RWPE2 (cell line): Measurements from ENCODE around the gene BOLL.
"Not testable (repeated sequence)": the region's sequence is repeated elsewhere in the genome, so short reads cannot be mapped to it uniquely, and the experiment has no call there.

Experiments used
- ATAC-seq: fragments of 200-7000 bp; cut with Tn5 transposase; 3 replicates; pipeline ENCODE4 v1.9.1; 2021; ENCODE audit warnings: low read depth
- DNase-seq: peaks from one replicate; pipeline ENCODE4 v3.0.0-alpha.2; 2020; ENCODE audit warnings: low spot score
- H3K27ac ChIP-seq: fragments of 450-650 bp; 2 replicates; pipeline ENCODE4 v1.5.1; 2017; ENCODE audit warnings: mild to moderate bottlenecking; ENCODE audit not compliant: poor library complexity, severe bottlenecking
- H3K27me3 ChIP-seq: fragments of 250-450 bp; sonication (Bioruptor Pico); 2 replicates; pipeline ENCODE4 v1.5.1; 2021; ENCODE audit warnings: mild to moderate bottlenecking, moderate library complexity; ENCODE audit not compliant: insufficient read depth, poor library complexity, severe bottlenecking
- H3K36me3 ChIP-seq: fragments of 250-450 bp; sonication (Bioruptor Pico); 2 replicates; pipeline ENCODE4 v1.5.1; 2020; ENCODE audit warnings: low read depth, mild to moderate bottlenecking, moderate library complexity
- H3K4me1 ChIP-seq: fragments of 250-450 bp; sonication (Bioruptor Pico); 2 replicates; pipeline ENCODE4 v1.5.1; 2021; ENCODE audit warnings: mild to moderate bottlenecking, moderate library complexity; ENCODE audit not compliant: insufficient read depth, poor library complexity, severe bottlenecking
- H3K4me3 ChIP-seq: fragments of 250-450 bp; sonication (Bioruptor Pico); 2 replicates; pipeline ENCODE4 v1.5.1; 2021; ENCODE audit warnings: mild to moderate bottlenecking, moderate library complexity; ENCODE audit not compliant: severe bottlenecking
- H3K9me3 ChIP-seq: fragments of 250-450 bp; sonication (Bioruptor Pico); 2 replicates; pipeline ENCODE4 v1.5.1; 2021; ENCODE audit warnings: mild to moderate bottlenecking, moderate library complexity; ENCODE audit not compliant: severe bottlenecking
- TF ChIP-seq, protein P1 (sequence below): fragments of 450-650 bp; IDR thresholded peaks from one replicate; pipeline ENCODE4 v1.5.1; 2017; ENCODE audit warnings: mild to moderate bottlenecking, moderate library complexity; ENCODE audit not compliant: poor library complexity, severe bottlenecking

BOLL gene

DNA sequence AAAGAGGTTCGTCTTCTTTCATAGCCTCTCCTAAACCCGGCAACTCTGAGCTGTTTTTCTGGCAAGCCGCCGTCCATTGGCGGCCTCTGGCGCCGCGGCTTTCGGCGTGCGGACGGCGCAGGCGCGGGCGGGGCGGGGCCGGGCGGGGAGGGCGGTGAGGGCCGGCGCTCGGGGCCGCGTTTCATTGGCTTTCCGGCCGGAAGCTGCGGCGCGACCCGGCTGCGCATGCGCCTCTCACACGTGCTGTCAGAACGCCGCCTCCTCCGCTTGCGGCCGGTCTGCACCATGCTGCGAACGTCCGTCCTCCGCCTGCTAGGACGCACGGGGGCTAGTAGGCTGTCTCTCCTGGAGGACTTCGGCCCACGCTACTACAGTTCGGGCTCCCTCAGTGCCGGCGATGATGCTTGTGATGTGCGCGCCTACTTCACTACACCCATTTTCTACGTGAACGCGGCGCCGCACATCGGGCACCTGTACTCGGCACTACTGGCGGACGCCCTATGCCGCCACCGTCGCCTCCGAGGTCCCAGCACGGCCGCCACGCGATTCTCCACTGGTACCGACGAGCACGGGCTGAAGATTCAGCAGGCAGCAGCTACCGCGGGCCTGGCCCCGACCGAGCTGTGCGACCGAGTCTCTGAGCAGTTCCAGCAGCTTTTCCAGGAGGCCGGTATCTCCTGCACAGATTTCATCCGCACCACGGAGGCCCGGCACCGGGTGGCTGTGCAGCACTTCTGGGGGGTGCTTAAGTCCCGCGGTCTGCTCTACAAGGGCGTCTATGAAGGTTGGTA is 79.8 kb downstream of the BOLL start, which contains the start of gene MARS2:
Gene MARS2 (plus strand): TSS at position 249 of the 791 bp plus-strand sequence. CDS start 37 bp downstream, at position 286.
- TF ChIP-seq, protein P1, sequence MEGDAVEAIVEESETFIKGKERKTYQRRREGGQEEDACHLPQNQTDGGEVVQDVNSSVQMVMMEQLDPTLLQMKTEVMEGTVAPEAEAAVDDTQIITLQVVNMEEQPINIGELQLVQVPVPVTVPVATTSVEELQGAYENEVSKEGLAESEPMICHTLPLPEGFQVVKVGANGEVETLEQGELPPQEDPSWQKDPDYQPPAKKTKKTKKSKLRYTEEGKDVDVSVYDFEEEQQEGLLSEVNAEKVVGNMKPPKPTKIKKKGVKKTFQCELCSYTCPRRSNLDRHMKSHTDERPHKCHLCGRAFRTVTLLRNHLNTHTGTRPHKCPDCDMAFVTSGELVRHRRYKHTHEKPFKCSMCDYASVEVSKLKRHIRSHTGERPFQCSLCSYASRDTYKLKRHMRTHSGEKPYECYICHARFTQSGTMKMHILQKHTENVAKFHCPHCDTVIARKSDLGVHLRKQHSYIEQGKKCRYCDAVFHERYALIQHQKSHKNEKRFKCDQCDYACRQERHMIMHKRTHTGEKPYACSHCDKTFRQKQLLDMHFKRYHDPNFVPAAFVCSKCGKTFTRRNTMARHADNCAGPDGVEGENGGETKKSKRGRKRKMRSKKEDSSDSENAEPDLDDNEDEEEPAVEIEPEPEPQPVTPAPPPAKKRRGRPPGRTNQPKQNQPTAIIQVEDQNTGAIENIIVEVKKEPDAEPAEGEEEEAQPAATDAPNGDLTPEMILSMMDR: peak; percentile 9
- Histone ChIP-seq H3K27ac (peak within 1 kb of the TSS; percentile 41), H3K9me3 (no peaks in the 10 kb centered on the region)

GRCh38 chr2:197704434-197705120 is 80.5 kb downstream of the BOLL start:
- peak; percentile 5; the same call in 2 of the 3 replicates for ATAC-seq

More for the DNA sequence above, 79.8 kb downstream of the BOLL start, which contains the start of gene MARS2:
- ATAC-seq (peak; percentile 70), DNase-seq (peak; percentile 85)
- no peaks in the 10 kb centered on the region for H3K27me3 ChIP-seq
- H3K36me3 ChIP-seq: peaks cover 25% of the 10 kb centered on the region
- peak within 1 kb of the TSS; percentile 72 for H3K4me3 ChIP-seq
- H3K4me1 ChIP-seq: peaks cover 20% of the 10 kb centered on the region

GRCh38 chr2:197700960-197701359 is 84.2 kb downstream of the BOLL start:
- H3K36me3 ChIP-seq: no peaks in the 10 kb centered on the region
- DNase-seq (no peak), ATAC-seq (no peak)
- TF ChIP-seq, protein P1: no peak
- H3K27ac ChIP-seq: no peak overlapping the region
- H3K9me3 ChIP-seq: no peaks in the 10 kb centered on the region
- H3K27me3 ChIP-seq: no peaks in the 10 kb centered on the region
- H3K4me3 ChIP-seq: no peak overlapping the region
- peaks cover 6% of the 10 kb centered on the region for H3K4me1 ChIP-seq

More at GRCh38 chr2:197704434-197705120, 80.5 kb downstream of the BOLL start:
- Histone ChIP-seq H3K4me3 (peak overlapping the region; percentile 72), H3K9me3 (no peaks in the 10 kb centered on the region), H3K36me3 (peaks cover 18% of the 10 kb centered on the region), H3K4me1 (peaks cover 20% of the 10 kb centered on the region), H3K27me3 (no peaks in the 10 kb centered on the region), H3K27ac (peak overlapping the region; percentile 41)
- no peak for DNase-seq
- TF ChIP-seq, protein P1: no peak

DNA sequence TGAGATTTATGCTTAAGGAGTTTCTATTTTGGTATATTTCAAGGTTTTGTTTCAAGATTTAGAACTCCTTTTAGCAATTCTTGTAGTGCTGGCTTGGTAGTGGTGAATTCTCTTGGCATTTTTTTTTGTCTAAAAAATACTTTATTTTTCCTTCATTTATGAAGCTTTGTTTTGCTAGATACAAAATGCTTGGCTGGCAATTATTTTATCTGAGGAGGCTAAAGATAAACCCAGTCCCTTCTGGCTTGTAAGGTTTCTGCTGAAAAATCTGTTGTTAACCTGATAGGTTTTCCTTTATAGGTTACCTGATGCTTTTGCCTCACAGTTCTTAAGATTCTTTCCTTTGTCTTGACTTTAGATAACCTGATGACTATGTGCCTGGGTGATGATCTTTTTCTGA is 85.4 kb downstream of the BOLL start:
- DNase-seq, H3K27ac ChIP-seq, H3K36me3 ChIP-seq, H3K4me3 ChIP-seq, H3K9me3 ChIP-seq, ATAC-seq, H3K4me1 ChIP-seq, H3K27me3 ChIP-seq: not testable (repeated sequence)

DNA sequence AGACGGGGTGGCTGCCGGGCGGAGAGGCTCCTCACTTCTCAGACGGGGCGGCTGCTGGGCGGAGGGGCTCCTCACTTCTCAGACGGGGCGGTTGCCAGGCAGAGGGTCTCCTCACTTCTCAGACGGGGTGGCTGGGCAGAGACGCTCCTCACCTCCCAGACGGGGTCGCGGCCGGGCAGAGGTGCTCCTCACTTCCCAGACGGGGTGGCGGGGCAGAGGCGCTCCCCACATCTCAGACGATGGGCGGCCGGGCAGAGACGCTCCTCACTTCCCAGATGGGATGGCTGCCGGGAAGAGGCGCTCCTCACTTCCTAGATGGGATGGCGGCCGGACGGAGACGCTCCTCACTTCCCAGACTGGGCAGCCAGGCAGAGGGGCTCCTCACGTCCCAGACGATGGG is 88.5 kb downstream of the BOLL start:
- H3K4me1 ChIP-seq: not testable (repeated sequence)

GRCh38 chr2:197695971-197696370 is 89.1 kb downstream of the BOLL start:
- H3K27me3 ChIP-seq, H3K9me3 ChIP-seq, ATAC-seq, H3K36me3 ChIP-seq, H3K27ac ChIP-seq, H3K4me3 ChIP-seq, H3K4me1 ChIP-seq, DNase-seq: not testable (repeated sequence)

More for the DNA sequence above, 88.5 kb downstream of the BOLL start:
- H3K27me3 ChIP-seq, H3K9me3 ChIP-seq, H3K27ac ChIP-seq, DNase-seq, ATAC-seq, H3K4me3 ChIP-seq, H3K36me3 ChIP-seq: not testable (repeated sequence)

DNA sequence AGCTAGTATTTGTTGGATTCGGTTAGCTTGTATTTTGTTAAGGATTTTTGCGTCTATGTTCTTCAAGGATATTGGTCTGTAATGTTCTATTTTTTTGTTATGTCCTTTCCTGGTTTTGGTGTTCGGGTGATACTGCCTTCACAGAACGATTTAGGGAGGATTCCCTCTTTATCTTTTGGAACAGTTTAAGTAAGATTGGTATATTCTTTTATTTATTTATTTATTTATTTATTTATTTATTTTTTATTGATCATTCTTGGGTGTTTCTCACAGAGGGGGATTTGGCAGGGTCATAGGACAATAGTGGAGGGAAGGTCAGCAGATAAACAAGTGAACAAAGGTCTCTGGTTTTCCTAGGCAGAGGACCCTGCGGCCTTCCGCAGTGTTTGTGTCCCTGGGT is 89.9 kb downstream of the BOLL start:
- not testable (repeated sequence) for H3K4me1 ChIP-seq, H3K36me3 ChIP-seq, H3K27ac ChIP-seq, DNase-seq, ATAC-seq, H3K9me3 ChIP-seq, H3K27me3 ChIP-seq, H3K4me3 ChIP-seq
